ENCODE data around the gene WDR93. TPM values are rescaled to one million over a fixed set of nuclear protein-coding genes. Genes with fewer than 3 reads are reported as not detected.
A peak's percentile ranks its signal among the peaks of the same experiment; 100 is the strongest.

WDR93 gene
- 0.04 TPM for total RNA-seq
- under 1 TPM in 7 of 8 donors, not detected in 1; 0.08 to 0.32 (median 0.18) TPM for polyA plus RNA-seq (ENCODE audit: insufficient read depth in 1 of 8, insufficient read length in 8 of 8, low replicate concordance in 1 of 8)
- long read RNA-seq, donor 1: 0 reads
- long read RNA-seq, donor 2: 0 reads
- long read RNA-seq, donor 3: 0 reads
- long read RNA-seq, donor 4: 0 reads
- long read RNA-seq, donor 5, partial matches to known transcripts: 5 of 5 reads
- long read RNA-seq, donor 5, other reads (novel, unspliced or antisense): 0 of 5 reads
- long read RNA-seq, donor 6: 0 reads
- long read RNA-seq, donor 7: 0 reads
- long read RNA-seq, donor 8: 0 reads
- long read RNA-seq, donor 9: 0 reads
- long read RNA-seq, donor 10: 0 reads
- long read RNA-seq, donor 11: 0 reads

GRCh38 chr15:89690276-89691218, at the start of gene WDR93, which contains the start of gene PEX11A:
WDR93 (plus strand) TSS chr15:89690811; CDS start chr15:89701747, 10,936 bp downstream.
PEX11A (minus strand) TSS chr15:89690754; CDS start chr15:89690632, 122 bp downstream.
- H3K27me3 ChIP-seq (ENCODE audit: control insufficient read depth, insufficient read depth, low read length): peaks cover 4% of the 10 kb centered on the region
- 3% methylated on average over 36 of the region's 60 CpGs for WGBS (ENCODE audit: insufficient coverage)
- peak; percentile 83 for DNase-seq
- H3K36me3 ChIP-seq (ENCODE audit: control insufficient read depth, insufficient read depth, low read length): no peaks in the 10 kb centered on the region
- no peaks in the 10 kb centered on the region for H3K9me3 ChIP-seq (replicated peaks; ENCODE audit: control insufficient read depth, low read depth, low read length)
- peaks cover 6% of the 10 kb centered on the region for H3K4me1 ChIP-seq (ENCODE audit: control insufficient read depth, insufficient read depth, low read length)
- no peak within 1 kb of the TSS for H3K27ac ChIP-seq (ENCODE audit: low read length)
- peak within 1 kb of the TSS; percentile 63 for H3K4me3 ChIP-seq (ENCODE audit: low read length)

- H3K9me3 ChIP-seq (replicated peaks; ENCODE audit: control insufficient read depth, low read depth, low read length): no peaks in the 10 kb centered on the region
- H3K36me3 ChIP-seq (ENCODE audit: control insufficient read depth, insufficient read depth, low read length): peaks cover 27% of the 10 kb centered on the region
- no peak for DNase-seq
- peaks cover 10% of the 10 kb centered on the region for H3K4me1 ChIP-seq (ENCODE audit: control insufficient read depth, insufficient read depth, low read length)
- no peak overlapping the region for H3K4me3 ChIP-seq (ENCODE audit: low read length)
- 78% methylated on average over 5 of the region's 5 CpGs for WGBS (ENCODE audit: insufficient coverage)
- no peak overlapping the region for H3K27ac ChIP-seq (ENCODE audit: low read length)
- H3K27me3 ChIP-seq (ENCODE audit: control insufficient read depth, insufficient read depth, low read length): no peaks in the 10 kb centered on the region
These were observed 49.6 kb upstream of the WDR93 start for GRCh38 chr15:89641053-89641452.

- 82% methylated on average over 16 of the region's 16 CpGs for WGBS (ENCODE audit: insufficient coverage)
- DNase-seq: peak; percentile 37
- Histone ChIP-seq H3K4me1 (ENCODE audit: control insufficient read depth, insufficient read depth, low read length) (peaks cover 10% of the 10 kb centered on the region), H3K27ac (ENCODE audit: low read length) (no peak overlapping the region), H3K9me3 (replicated peaks; ENCODE audit: control insufficient read depth, low read depth, low read length) (no peaks in the 10 kb centered on the region), H3K36me3 (ENCODE audit: control insufficient read depth, insufficient read depth, low read length) (peaks cover 32% of the 10 kb centered on the region), H3K27me3 (ENCODE audit: control insufficient read depth, insufficient read depth, low read length) (no peaks in the 10 kb centered on the region), H3K4me3 (ENCODE audit: low read length) (no peak overlapping the region)
These were observed 48.5 kb upstream of the WDR93 start for GRCh38 chr15:89642106-89642505.

GRCh38 chr15:89645680-89646079, 44.9 kb upstream of the WDR93 start:
- no peak for DNase-seq
- Histone ChIP-seq H3K9me3 (replicated peaks; ENCODE audit: control insufficient read depth, low read depth, low read length) (no peaks in the 10 kb centered on the region), H3K4me1 (ENCODE audit: control insufficient read depth, insufficient read depth, low read length) (peaks cover 12% of the 10 kb centered on the region), H3K36me3 (ENCODE audit: control insufficient read depth, insufficient read depth, low read length) (peaks cover 44% of the 10 kb centered on the region), H3K27ac (ENCODE audit: low read length) (no peak overlapping the region), H3K27me3 (ENCODE audit: control insufficient read depth, insufficient read depth, low read length) (no peaks in the 10 kb centered on the region), H3K4me3 (ENCODE audit: low read length) (no peak overlapping the region)
- WGBS (ENCODE audit: insufficient coverage): 96% methylated on average over 8 of the region's 8 CpGs

GRCh38 chr15:89646416-89647141, 44.0 kb upstream of the WDR93 start:
- WGBS (ENCODE audit: insufficient coverage): 84% methylated on average over 16 of the region's 22 CpGs
- H3K4me3 ChIP-seq (ENCODE audit: low read length): no peak overlapping the region
- no peak overlapping the region for H3K27ac ChIP-seq (ENCODE audit: low read length)
- DNase-seq: no peak
- peaks cover 12% of the 10 kb centered on the region for H3K4me1 ChIP-seq (ENCODE audit: control insufficient read depth, insufficient read depth, low read length)
- H3K36me3 ChIP-seq (ENCODE audit: control insufficient read depth, insufficient read depth, low read length): peaks cover 39% of the 10 kb centered on the region
- no peaks in the 10 kb centered on the region for H3K9me3 ChIP-seq (replicated peaks; ENCODE audit: control insufficient read depth, low read depth, low read length)
- no peaks in the 10 kb centered on the region for H3K27me3 ChIP-seq (ENCODE audit: control insufficient read depth, insufficient read depth, low read length)

- H3K4me3 ChIP-seq (ENCODE audit: low read length): no peak overlapping the region
- peak; percentile 62 for DNase-seq
These were observed 43.3 kb upstream of the WDR93 start for GRCh38 chr15:89647191-89647851.

GRCh38 chr15:89648106-89649012, 42.3 kb upstream of the WDR93 start:
- 71% methylated on average over 99 of the region's 102 CpGs for WGBS (ENCODE audit: insufficient coverage)
- DNase-seq: no peak

More at GRCh38 chr15:89647191-89647851, 43.3 kb upstream of the WDR93 start:
- no peaks in the 10 kb centered on the region for H3K27me3 ChIP-seq (ENCODE audit: control insufficient read depth, insufficient read depth, low read length)
- no peaks in the 10 kb centered on the region for H3K9me3 ChIP-seq (replicated peaks; ENCODE audit: control insufficient read depth, low read depth, low read length)
- WGBS (ENCODE audit: insufficient coverage): 38% methylated on average over 19 of the region's 25 CpGs
- H3K36me3 ChIP-seq (ENCODE audit: control insufficient read depth, insufficient read depth, low read length): peaks cover 33% of the 10 kb centered on the region
- no peak overlapping the region for H3K27ac ChIP-seq (ENCODE audit: low read length)
- H3K4me1 ChIP-seq (ENCODE audit: control insufficient read depth, insufficient read depth, low read length): peaks cover 8% of the 10 kb centered on the region

GRCh38 chr15:89649013-89649625, 41.5 kb upstream of the WDR93 start:
- DNase-seq: no peak
- Histone ChIP-seq H3K4me3 (ENCODE audit: low read length) (no peak overlapping the region), H3K4me1 (ENCODE audit: control insufficient read depth, insufficient read depth, low read length) (peaks cover 5% of the 10 kb centered on the region), H3K27ac (ENCODE audit: low read length) (no peak overlapping the region), H3K27me3 (ENCODE audit: control insufficient read depth, insufficient read depth, low read length) (no peaks in the 10 kb centered on the region), H3K36me3 (ENCODE audit: control insufficient read depth, insufficient read depth, low read length) (peaks cover 40% of the 10 kb centered on the region), H3K9me3 (replicated peaks; ENCODE audit: control insufficient read depth, low read depth, low read length) (no peaks in the 10 kb centered on the region)
- 95% methylated on average over 37 of the region's 37 CpGs for WGBS (ENCODE audit: insufficient coverage)

More at GRCh38 chr15:89648106-89649012, 42.3 kb upstream of the WDR93 start:
- H3K9me3 ChIP-seq (replicated peaks; ENCODE audit: control insufficient read depth, low read depth, low read length): no peaks in the 10 kb centered on the region
- H3K4me1 ChIP-seq (ENCODE audit: control insufficient read depth, insufficient read depth, low read length): peaks cover 6% of the 10 kb centered on the region
- peaks cover 39% of the 10 kb centered on the region for H3K36me3 ChIP-seq (ENCODE audit: control insufficient read depth, insufficient read depth, low read length)
- H3K27ac ChIP-seq (ENCODE audit: low read length): no peak overlapping the region
- H3K27me3 ChIP-seq (ENCODE audit: control insufficient read depth, insufficient read depth, low read length): no peaks in the 10 kb centered on the region
- no peak overlapping the region for H3K4me3 ChIP-seq (ENCODE audit: low read length)

Measured in muscle of leg (tissue), 16 donors.